Astrocyte of the cerebellum (primary cell): Measurements from ENCODE around the gene IGFL3.
"Not testable (repeated sequence)": the region's sequence is repeated elsewhere in the genome, so short reads cannot be mapped to it uniquely, and the experiment has no call there.

ENCODE experiments used
- DNase-seq: peaks from one replicate; pipeline ENCODE4 v3.0.0-alpha.2; 2011; ENCODE audit warnings: low read depth
- H3K4me3 ChIP-seq: 2 replicates; pipeline ENCODE4 v1.5.1; 2011; ENCODE audit warnings: mild to moderate bottlenecking, low read depth, low read length, moderate library complexity
- in situ Hi-C: cut with HindIII; loops from 2 replicates; pipeline ENCODE4 v1.10.0; 2017; ENCODE audit warnings: low sequenced_read_pairs
- TF ChIP-seq, protein P1 (sequence below): IDR thresholded peaks from 2 replicates; pipeline ENCODE4 v1.5.1; 2012; ENCODE audit warnings: low read length, low read depth, moderate library complexity, mild to moderate bottlenecking; ENCODE audit errors: missing control alignments

IGFL3 gene

GRCh38 chr19:46113726-46114125 is 10.8 kb downstream of the IGFL3 start:
- TF ChIP-seq, protein P1, sequence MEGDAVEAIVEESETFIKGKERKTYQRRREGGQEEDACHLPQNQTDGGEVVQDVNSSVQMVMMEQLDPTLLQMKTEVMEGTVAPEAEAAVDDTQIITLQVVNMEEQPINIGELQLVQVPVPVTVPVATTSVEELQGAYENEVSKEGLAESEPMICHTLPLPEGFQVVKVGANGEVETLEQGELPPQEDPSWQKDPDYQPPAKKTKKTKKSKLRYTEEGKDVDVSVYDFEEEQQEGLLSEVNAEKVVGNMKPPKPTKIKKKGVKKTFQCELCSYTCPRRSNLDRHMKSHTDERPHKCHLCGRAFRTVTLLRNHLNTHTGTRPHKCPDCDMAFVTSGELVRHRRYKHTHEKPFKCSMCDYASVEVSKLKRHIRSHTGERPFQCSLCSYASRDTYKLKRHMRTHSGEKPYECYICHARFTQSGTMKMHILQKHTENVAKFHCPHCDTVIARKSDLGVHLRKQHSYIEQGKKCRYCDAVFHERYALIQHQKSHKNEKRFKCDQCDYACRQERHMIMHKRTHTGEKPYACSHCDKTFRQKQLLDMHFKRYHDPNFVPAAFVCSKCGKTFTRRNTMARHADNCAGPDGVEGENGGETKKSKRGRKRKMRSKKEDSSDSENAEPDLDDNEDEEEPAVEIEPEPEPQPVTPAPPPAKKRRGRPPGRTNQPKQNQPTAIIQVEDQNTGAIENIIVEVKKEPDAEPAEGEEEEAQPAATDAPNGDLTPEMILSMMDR: no peak
- DNase-seq: no peak
- in situ Hi-C loops: no loop called here
- no peak overlapping the region for H3K4me3 ChIP-seq

GRCh38 chr19:46112527-46112926 is 12.0 kb downstream of the IGFL3 start:
- TF ChIP-seq, protein P1: no peak
- H3K4me3 ChIP-seq: no peak overlapping the region
- DNase-seq: no peak
- in situ Hi-C loops: no loop called here

DNA sequence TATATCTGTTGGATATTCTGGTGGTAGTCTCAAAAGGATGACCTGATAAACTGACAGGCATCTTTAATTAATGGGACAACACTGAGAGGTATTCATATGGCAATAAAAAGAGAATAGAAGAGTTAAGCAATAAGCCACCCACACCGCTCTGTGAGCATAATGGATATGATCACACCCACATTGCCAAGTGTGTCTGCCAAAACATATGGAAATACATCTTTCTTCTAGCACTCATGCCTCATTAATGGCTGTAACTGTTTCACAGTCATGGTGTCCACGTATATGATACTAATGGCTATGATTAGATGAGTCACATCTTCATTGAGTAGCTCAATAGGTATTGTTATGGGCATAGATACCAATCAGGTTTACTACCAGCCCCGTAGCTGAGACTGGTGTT is 13.1 kb downstream of the IGFL3 start:
- no peak for DNase-seq
- in situ Hi-C loops: no loop called here
- TF ChIP-seq, protein P1: no peak
- no peak overlapping the region for H3K4me3 ChIP-seq

DNA sequence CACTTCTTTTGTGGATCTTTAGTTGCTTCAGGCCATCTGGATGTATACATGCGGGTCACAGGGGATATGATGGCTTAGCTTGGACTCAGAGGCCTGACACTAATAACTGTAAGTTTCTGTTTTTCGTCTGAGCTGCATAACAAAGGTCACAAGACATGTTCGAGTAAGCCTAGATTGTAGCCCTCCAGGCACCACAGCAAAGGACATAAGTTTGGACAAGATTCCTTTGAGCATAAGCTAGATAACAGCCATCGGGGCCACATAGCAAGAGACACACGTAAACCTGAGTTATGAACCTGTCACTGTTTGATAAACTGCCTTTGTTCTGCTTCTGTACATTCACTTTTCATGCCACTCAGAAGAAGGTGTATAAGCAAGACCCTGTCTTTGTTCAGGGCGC is 14.6 kb downstream of the IGFL3 start:
- no peak overlapping the region for H3K4me3 ChIP-seq
- in situ Hi-C loops: no loop called here
- no peak for DNase-seq
- TF ChIP-seq, protein P1: no peak

- TF ChIP-seq, protein P1: no peak
- in situ Hi-C loops: no loop called here
- DNase-seq: peak; percentile 68
- no peak overlapping the region for H3K4me3 ChIP-seq
Observed at GRCh38 chr19:46107371-46107770, 17.1 kb downstream of the IGFL3 start.

GRCh38 chr19:46102333-46102732 is 22.2 kb downstream of the IGFL3 start:
- in situ Hi-C loops: not testable (repeated sequence)

GRCh38 chr19:46101293-46101692 is 23.2 kb downstream of the IGFL3 start:
- no peak overlapping the region for H3K4me3 ChIP-seq
- DNase-seq: no peak
- TF ChIP-seq, protein P1: no peak
- in situ Hi-C loops: no loop called here

More at GRCh38 chr19:46102333-46102732, 22.2 kb downstream of the IGFL3 start:
- DNase-seq, H3K4me3 ChIP-seq: not testable (repeated sequence)
